Suppressor macrophage treated with lipopolysaccharide for 4 hours (primary cell): ENCODE measurements around the gene GMPR.

ENCODE experiments used
- DNase-seq: peaks from one replicate; pipeline ENCODE4 v3.0.0-alpha.2; 2020

The GMPR gene

GRCh38 chr6:16274885-16275589 lies 36.6 kb downstream of the GMPR start:
- no peak for DNase-seq

GRCh38 chr6:16277101-16277981 lies 39.0 kb downstream of the GMPR start:
- DNase-seq, result peak; percentile 45

- DNase-seq, result no peak
These were observed 39.8 kb downstream of the GMPR start for GRCh38 chr6:16278048-16278724.

- DNase-seq, result no peak
These were observed 40.4 kb downstream of the GMPR start for GRCh38 chr6:16278750-16279149.

- peak; percentile 9 for DNase-seq
These were observed 40.9 kb downstream of the GMPR start for GRCh38 chr6:16279243-16279642.

- DNase-seq, result no peak
These were observed 44.0 kb downstream of the GMPR start for GRCh38 chr6:16282370-16282769.

- DNase-seq, result no peak
These were observed 46.1 kb downstream of the GMPR start for GRCh38 chr6:16284472-16284871.

- no peak for DNase-seq
These were observed 47.2 kb downstream of the GMPR start for GRCh38 chr6:16285467-16286150.

- peak; percentile 30 for DNase-seq
These were observed 47.8 kb downstream of the GMPR start for GRCh38 chr6:16286151-16286522.

- no peak for DNase-seq
These were observed 49.8 kb downstream of the GMPR start for GRCh38 chr6:16288163-16288562.

GRCh38 chr6:16291739-16292138 lies 53.4 kb downstream of the GMPR start:
- no peak for DNase-seq

GRCh38 chr6:16292432-16292831 lies 54.0 kb downstream of the GMPR start:
- DNase-seq, result no peak

- DNase-seq, result no peak
These were observed 54.6 kb downstream of the GMPR start for GRCh38 chr6:16292942-16293341.

GRCh38 chr6:16294371-16294770 lies 56.0 kb downstream of the GMPR start:
- DNase-seq, result no peak

- no peak for DNase-seq
These were observed 56.7 kb downstream of the GMPR start for GRCh38 chr6:16295060-16295459.

- no peak for DNase-seq
These were observed 57.1 kb downstream of the GMPR start for GRCh38 chr6:16295471-16295870.

GRCh38 chr6:16296061-16296670 lies 57.8 kb downstream of the GMPR start:
- no peak for DNase-seq

GRCh38 chr6:16299861-16300260 lies 61.5 kb downstream of the GMPR start:
- DNase-seq, result no peak

- no peak for DNase-seq
These were observed 63.1 kb downstream of the GMPR start for GRCh38 chr6:16301511-16301910.

GRCh38 chr6:16302721-16303552 lies 64.5 kb downstream of the GMPR start:
- no peak for DNase-seq

GRCh38 chr6:16305246-16305725 lies 66.9 kb downstream of the GMPR start:
- DNase-seq, result peak; percentile 76

GRCh38 chr6:16305788-16306187 lies 67.4 kb downstream of the GMPR start:
- DNase-seq, result no peak
